Measurements from ENCODE around the gene HSPB1. TPM values are rescaled to one million over a fixed set of nuclear protein-coding genes. Genes with fewer than 3 reads are reported as not detected.
"Not testable (repeated sequence)": the region's sequence is repeated elsewhere in the genome, so short reads cannot be mapped to it uniquely, and the experiment has no call there.

Gene HSPB1
- polyA plus RNA-seq (2013, experiment 1 of 2; ENCODE audit: insufficient read length), result 674 TPM
- 735 TPM for polyA plus RNA-seq (2013, experiment 2 of 2; ENCODE audit: insufficient read length)

GRCh38 chr7:76302347-76303201, at the start of gene HSPB1:
Gene HSPB1 (plus strand): TSS chr7:76302673. CDS start chr7:76302713, 40 bp downstream.
- DNase-seq, result peak; percentile 93

GRCh38 chr7:76254781-76255180, 47.7 kb upstream of the HSPB1 start:
- DNase-seq, result no peak

GRCh38 chr7:76257973-76258372, 44.5 kb upstream of the HSPB1 start:
- no peak for DNase-seq

- DNase-seq, result no peak
Observed at GRCh38 chr7:76259124-76260093, 43.1 kb upstream of the HSPB1 start.

GRCh38 chr7:76260171-76260703, 42.2 kb upstream of the HSPB1 start:
- DNase-seq, result no peak

- DNase-seq, result no peak
Observed at GRCh38 chr7:76261329-76261728, 41.1 kb upstream of the HSPB1 start.

- DNase-seq, result no peak
Observed at GRCh38 chr7:76261931-76262330, 40.5 kb upstream of the HSPB1 start.

- DNase-seq, result peak; percentile 43
Observed at GRCh38 chr7:76262683-76263402, 39.6 kb upstream of the HSPB1 start.

- DNase-seq, result no peak
Observed at GRCh38 chr7:76265299-76265698, 37.2 kb upstream of the HSPB1 start.

GRCh38 chr7:76267107-76267893, 35.2 kb upstream of the HSPB1 start:
- DNase-seq, result no peak

GRCh38 chr7:76267894-76268183, 34.6 kb upstream of the HSPB1 start:
- DNase-seq, result no peak

- DNase-seq, result no peak
Observed at GRCh38 chr7:76268376-76268775, 34.1 kb upstream of the HSPB1 start.

- no peak for DNase-seq
Observed at GRCh38 chr7:76269895-76270294, 32.6 kb upstream of the HSPB1 start.

- DNase-seq, result not testable (repeated sequence)
Observed at GRCh38 chr7:76271384-76271783, 31.1 kb upstream of the HSPB1 start.

- DNase-seq, result no peak
Observed at GRCh38 chr7:76272142-76272541, 30.3 kb upstream of the HSPB1 start.

GRCh38 chr7:76272851-76273497, 29.5 kb upstream of the HSPB1 start:
- DNase-seq, result no peak

GRCh38 chr7:76273503-76273902, 29.0 kb upstream of the HSPB1 start:
- DNase-seq, result no peak

- DNase-seq, result no peak
Observed at GRCh38 chr7:76278540-76278939, 23.9 kb upstream of the HSPB1 start.

- no peak for DNase-seq
Observed at GRCh38 chr7:76280408-76280807, 22.1 kb upstream of the HSPB1 start.

GRCh38 chr7:76281006-76281705, 21.3 kb upstream of the HSPB1 start:
- no peak for DNase-seq
